22Rv1 (cell line): ENCODE data around the gene ARHGEF17.

ENCODE experiments used
- CTCF ChIP-seq: fragments of 450-650 bp; IDR thresholded peaks from 2 replicates; pipeline ENCODE4 v1.5.1; 2017; ENCODE audit warnings: mild to moderate bottlenecking
- ZFX ChIP-seq: fragments of 450-650 bp; IDR thresholded peaks from 2 replicates; pipeline ENCODE4 v1.6.1; 2017; ENCODE audit warnings: antibody characterized with exemption, borderline replicate concordance

- TF ChIP-seq CTCF (no peak), ZFX (no peak)
Observed at GRCh38 chr11:73404506-73405145, 96.5 kb downstream of the ARHGEF17 start.
